ENCODE measurements around the gene MEG3. TPM values are rescaled to one million over a fixed set of nuclear protein-coding genes. Genes with fewer than 3 reads are reported as not detected.

The MEG3 gene
- total and polyA plus RNA-seq, 2 of the 4 experiments (the other 2 are of a cell fraction) = 31.5 to 556 TPM

DNA sequence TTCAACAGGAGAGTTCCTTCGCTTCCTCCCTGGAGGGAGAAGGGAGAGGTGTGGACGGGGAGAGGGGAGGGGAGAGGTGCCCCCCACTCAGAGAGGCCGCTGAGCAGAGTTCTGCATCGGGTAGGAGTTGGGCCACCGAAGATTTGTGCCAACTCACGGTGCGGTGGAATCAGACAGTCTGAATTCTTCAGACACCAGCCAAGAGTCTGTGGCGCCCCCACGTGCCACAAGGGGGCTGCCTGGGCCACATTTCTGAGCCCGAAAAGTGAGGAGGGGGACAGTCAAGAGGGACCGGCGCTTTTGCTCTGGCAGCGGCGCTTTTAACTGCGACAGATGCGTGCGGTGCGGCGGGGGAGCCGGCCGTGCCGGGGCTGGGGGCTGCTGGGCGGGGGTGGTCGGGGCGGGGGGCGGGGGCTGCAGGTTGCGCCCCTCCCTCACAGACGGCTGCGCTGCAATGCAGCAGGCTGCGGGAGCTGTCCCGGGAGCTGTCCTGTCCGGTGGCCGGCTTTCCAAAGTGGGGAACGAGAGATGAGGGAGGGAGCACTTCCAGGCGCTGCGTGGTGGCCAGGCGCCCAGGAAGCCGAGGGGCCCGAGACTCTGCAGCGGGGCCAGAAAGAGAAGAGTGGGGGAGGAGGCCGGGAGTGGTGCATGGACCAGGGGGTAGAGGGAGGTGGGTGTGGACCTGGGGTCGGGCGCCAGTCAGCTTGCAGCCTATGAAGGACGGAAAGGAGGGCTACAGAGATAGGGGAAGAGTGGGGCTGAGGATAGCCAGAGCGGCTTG is 78.6 kb downstream of the MEG3 start:
- no peak overlapping the region; the same call in 1 of the 2 replicates for H3K4me2 ChIP-seq (ENCODE audit: low read depth, low read length)
- H3K18ac ChIP-seq (ENCODE audit: low read depth, low read length) = no peak overlapping the region
- H3K36me3 ChIP-seq (ENCODE audit: control insufficient read depth, insufficient read depth, low read length) = peaks cover 57% of the 10 kb centered on the region
- WGBS, 2 experiments (ENCODE audit: extremely low coverage in 2 of 2, insufficient read length in 1 of 2) = 37% methylated on average over 2 of the region's 45 CpGs; no CpG with 5 or more reads in 1 of the 2 experiments
- no peak overlapping the region for H3K27ac ChIP-seq (ENCODE audit: insufficient read depth, low read length)
- H3K4ac ChIP-seq (ENCODE audit: low read depth, low read length) = no peak overlapping the region
- peaks cover 5 to 26% of the 10 kb centered on the region in 2 experiments; a peak in 3 of 4 replicates for H3K79me1 ChIP-seq (ENCODE audit: low read depth in 1 of 2, low read length in 2 of 2)
- no peak overlapping the region for H2BK20ac ChIP-seq (ENCODE audit: low read depth, low read length)
- POLR2A ChIA-PET (ENCODE audit: unreplicated experiment) = interaction anchor here (0.6 kb wide), 1 partner anchor 331 kb away, joined by 5 read pairs; no protein-coding TSS in a partner anchor
- CTCF ChIA-PET = no interaction called here
- no peak overlapping the region for H3K4me3 ChIP-seq (ENCODE audit: insufficient read depth, low read depth, low read length)
- no peak overlapping the region for H2AFZ ChIP-seq (replicated peaks; ENCODE audit: low read length, poor library complexity)
- no peak overlapping the region for H4K91ac ChIP-seq (ENCODE audit: insufficient read depth, low read depth, low read length)
- no peak overlapping the region for H2BK5ac ChIP-seq (ENCODE audit: low read depth, low read length, poor library complexity, severe bottlenecking)
- DNase-seq = no peak
- H3K27me3 ChIP-seq (ENCODE audit: control insufficient read depth, insufficient read depth, low read length) = peaks cover 13% of the 10 kb centered on the region; the same call in 1 of the 2 replicates
- no peak overlapping the region for H3K23ac ChIP-seq (ENCODE audit: low read depth, low read length)
- no peak overlapping the region for H3K9ac ChIP-seq (ENCODE audit: low read depth, low read length)
- peak overlapping the region; percentile 15 for H2AK9ac ChIP-seq (replicated peaks; ENCODE audit: low read depth, low read length, poor library complexity)
- H4K20me1 ChIP-seq (ENCODE audit: insufficient read depth, low read length) = peaks cover 45% of the 10 kb centered on the region
- no peak overlapping the region for H3K14ac ChIP-seq (replicated peaks; ENCODE audit: low read depth, low read length)
- dilution Hi-C loops (cut with HindIII; ENCODE audit: low sequenced_read_pairs, unreplicated experiment) = no loop called here
- no peaks in the 10 kb centered on the region for H3K9me3 ChIP-seq (ENCODE audit: control insufficient read depth, insufficient read depth, low read length)
- no peaks in the 10 kb centered on the region for H3K9me1 ChIP-seq (ENCODE audit: insufficient read depth, low read length)
- no peak overlapping the region for H2BK15ac ChIP-seq (ENCODE audit: low read depth, low read length)
- ATAC-seq (ENCODE audit: low read depth) = peak; percentile 5; the same call in 1 of the 2 replicates
- in situ Hi-C loops (cut with MboI; ENCODE audit: low sequenced_read_pairs) = no loop called here
- H2AK5ac ChIP-seq (ENCODE audit: low read depth, low read length) = no peak overlapping the region
- no TSS peak for BruUV-seq (replicated peaks)
- no peak overlapping the region for H4K5ac ChIP-seq (ENCODE audit: low read depth, low read length)
- H3K56ac ChIP-seq (ENCODE audit: extremely low read depth, insufficient read depth, low read length) = no peak overlapping the region
- H3K4me1 ChIP-seq (ENCODE audit: control insufficient read depth, insufficient read depth, low read length) = peaks cover 2% of the 10 kb centered on the region; the same call in 1 of the 2 replicates
- intact Hi-C loops (cut with micrococcal nuclease) = loop anchor here (5.0 kb wide), 1 partner anchor 517 kb away; no protein-coding TSS in a partner anchor
- no peak overlapping the region for H2BK120ac ChIP-seq (ENCODE audit: low read depth, low read length)
- no peak overlapping the region for H4K8ac ChIP-seq (ENCODE audit: low read depth in 2 of 2, low read length in 2 of 2)
- TF ChIP-seq RAD21 (IDR thresholded peaks at IDR 0.05; ENCODE audit: low read length) (peak; percentile 37), RCOR1 (IDR thresholded peaks at IDR 0.05; ENCODE audit: insufficient replicate concordance, low read length) (no peak), BHLHE40 (IDR thresholded peaks at IDR 0.05; ENCODE audit: low read depth, low read length) (no peak), NFE2L2 (IDR thresholded peaks at IDR 0.05; ENCODE audit: low read depth, low read length) (no peak), FOS (IDR thresholded peaks at IDR 0.05; ENCODE audit: low read depth, low read length) (no peak), CHD1 (IDR thresholded peaks at IDR 0.05; ENCODE audit: low read depth, low read length) (no peak), RFX5 (IDR thresholded peaks at IDR 0.05; ENCODE audit: low read depth, low read length) (no peak), MAZ (IDR thresholded peaks at IDR 0.05; ENCODE audit: borderline replicate concordance, low read depth, low read length) (no peak), SMC3 (IDR thresholded peaks at IDR 0.05; ENCODE audit: low read depth, low read length) (peak; percentile 17; the same call in 1 of the 2 replicates), CEBPB (IDR thresholded peaks at IDR 0.05; ENCODE audit: low read depth, low read length) (no peak), MXI1 (IDR thresholded peaks at IDR 0.05; ENCODE audit: borderline replicate concordance, low read depth, low read length) (no peak)
- TF ChIP-seq, protein P1, sequence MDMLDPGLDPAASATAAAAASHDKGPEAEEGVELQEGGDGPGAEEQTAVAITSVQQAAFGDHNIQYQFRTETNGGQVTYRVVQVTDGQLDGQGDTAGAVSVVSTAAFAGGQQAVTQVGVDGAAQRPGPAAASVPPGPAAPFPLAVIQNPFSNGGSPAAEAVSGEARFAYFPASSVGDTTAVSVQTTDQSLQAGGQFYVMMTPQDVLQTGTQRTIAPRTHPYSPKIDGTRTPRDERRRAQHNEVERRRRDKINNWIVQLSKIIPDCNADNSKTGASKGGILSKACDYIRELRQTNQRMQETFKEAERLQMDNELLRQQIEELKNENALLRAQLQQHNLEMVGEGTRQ (IDR thresholded peaks at IDR 0.05; ENCODE audit: low read depth, low read length) = no peak
- TF ChIP-seq, protein P2, sequence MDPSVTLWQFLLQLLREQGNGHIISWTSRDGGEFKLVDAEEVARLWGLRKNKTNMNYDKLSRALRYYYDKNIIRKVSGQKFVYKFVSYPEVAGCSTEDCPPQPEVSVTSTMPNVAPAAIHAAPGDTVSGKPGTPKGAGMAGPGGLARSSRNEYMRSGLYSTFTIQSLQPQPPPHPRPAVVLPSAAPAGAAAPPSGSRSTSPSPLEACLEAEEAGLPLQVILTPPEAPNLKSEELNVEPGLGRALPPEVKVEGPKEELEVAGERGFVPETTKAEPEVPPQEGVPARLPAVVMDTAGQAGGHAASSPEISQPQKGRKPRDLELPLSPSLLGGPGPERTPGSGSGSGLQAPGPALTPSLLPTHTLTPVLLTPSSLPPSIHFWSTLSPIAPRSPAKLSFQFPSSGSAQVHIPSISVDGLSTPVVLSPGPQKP (IDR thresholded peaks at IDR 0.05; ENCODE audit: borderline replicate concordance, low read depth, low read length) = no peak
- TF ChIP-seq, protein P3, sequence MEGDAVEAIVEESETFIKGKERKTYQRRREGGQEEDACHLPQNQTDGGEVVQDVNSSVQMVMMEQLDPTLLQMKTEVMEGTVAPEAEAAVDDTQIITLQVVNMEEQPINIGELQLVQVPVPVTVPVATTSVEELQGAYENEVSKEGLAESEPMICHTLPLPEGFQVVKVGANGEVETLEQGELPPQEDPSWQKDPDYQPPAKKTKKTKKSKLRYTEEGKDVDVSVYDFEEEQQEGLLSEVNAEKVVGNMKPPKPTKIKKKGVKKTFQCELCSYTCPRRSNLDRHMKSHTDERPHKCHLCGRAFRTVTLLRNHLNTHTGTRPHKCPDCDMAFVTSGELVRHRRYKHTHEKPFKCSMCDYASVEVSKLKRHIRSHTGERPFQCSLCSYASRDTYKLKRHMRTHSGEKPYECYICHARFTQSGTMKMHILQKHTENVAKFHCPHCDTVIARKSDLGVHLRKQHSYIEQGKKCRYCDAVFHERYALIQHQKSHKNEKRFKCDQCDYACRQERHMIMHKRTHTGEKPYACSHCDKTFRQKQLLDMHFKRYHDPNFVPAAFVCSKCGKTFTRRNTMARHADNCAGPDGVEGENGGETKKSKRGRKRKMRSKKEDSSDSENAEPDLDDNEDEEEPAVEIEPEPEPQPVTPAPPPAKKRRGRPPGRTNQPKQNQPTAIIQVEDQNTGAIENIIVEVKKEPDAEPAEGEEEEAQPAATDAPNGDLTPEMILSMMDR (conservative IDR thresholded peaks at IDR 0.05; ENCODE audit: low read depth, low read length) = peak; percentile 37
